ENCODE data around the gene SF3A2.

SF3A2 gene

DNA sequence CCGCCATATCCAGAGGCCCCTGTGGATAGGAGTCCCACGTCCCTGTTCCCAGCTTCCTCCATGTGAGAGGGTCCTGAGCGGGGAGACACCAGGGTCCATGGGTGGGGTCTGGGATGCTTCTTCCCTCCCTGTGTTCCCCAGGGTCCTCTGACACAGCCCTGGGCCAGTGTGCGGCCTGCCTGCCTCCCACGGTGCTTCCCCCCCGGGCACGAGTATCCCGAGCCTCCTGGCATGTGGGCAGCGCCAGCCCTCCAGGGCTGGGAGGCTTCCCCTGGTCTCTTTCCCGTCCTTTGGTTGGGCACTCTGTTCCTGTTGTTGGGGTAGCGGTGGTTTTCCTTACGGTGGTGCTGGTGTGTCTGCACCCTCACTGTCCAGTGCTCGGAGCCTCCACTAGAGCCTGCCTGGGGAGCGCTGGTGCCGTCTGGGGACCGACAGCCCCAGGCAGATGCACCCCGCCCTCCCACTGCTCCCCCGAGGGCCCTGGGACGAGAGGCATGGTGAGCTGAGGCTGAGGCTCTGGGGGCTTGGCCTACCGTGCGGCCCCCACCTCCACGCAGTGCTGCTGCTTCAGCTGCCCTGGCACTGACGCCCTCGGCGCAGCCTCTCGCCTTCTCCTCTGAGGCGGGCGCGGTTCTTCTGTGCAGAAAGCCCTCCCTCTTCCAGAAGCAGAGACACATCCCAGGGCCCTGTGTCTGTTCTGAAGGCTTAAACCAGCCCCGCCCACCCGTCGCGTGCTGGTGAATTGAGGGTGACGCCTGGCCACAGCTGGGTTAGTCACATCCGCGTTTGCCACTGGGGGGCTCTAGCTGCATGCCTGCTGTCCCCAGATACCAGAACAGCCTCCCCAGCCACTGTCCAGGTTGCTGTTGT lies 28.4 kb upstream of the SF3A2 start:
- no peak for DNase-seq (ENCODE audit: low spot score)

DNA sequence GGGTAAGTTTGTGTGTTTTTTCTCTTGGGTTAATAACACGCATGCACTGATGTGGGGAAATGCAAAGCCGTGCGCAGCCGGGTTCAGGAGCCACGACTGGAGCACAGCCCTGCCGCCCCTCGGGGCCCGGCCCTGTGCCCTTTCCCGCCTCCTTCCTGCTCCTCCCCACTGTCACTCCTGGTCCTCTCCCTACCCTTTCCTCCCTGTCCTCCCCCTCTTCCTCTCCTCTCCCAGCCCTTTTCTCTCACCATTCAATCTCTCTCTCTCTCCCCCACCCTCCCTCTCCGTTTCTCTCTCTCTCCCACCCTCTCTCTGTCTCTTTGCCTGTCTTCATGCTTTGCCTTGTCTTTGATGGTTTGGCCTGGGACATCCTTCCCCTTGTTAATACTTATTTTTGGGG lies 27.6 kb upstream of the SF3A2 start:
- DNase-seq (ENCODE audit: low spot score) = no peak

DNA sequence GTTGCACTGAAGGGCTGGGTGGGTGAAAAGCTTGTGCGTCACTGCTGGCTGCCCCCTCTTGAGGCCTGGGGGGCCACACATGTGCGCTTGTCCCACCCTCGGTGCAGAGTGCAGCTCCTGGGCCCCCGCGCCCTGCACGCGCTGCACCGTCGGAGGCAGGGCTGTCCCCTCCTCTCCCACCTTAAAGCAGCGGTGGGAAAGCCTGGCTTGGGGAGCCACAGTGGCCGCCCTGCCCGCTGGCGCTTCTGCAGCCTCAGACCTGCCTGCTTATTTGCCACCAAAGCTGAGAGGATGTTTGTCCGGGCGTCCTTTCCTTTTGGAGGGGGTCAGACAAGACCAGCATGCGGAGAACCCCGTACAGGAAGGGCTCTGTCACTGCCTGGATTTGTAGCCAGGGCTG lies 27.2 kb upstream of the SF3A2 start:
- no peak for DNase-seq (ENCODE audit: low spot score)

DNA sequence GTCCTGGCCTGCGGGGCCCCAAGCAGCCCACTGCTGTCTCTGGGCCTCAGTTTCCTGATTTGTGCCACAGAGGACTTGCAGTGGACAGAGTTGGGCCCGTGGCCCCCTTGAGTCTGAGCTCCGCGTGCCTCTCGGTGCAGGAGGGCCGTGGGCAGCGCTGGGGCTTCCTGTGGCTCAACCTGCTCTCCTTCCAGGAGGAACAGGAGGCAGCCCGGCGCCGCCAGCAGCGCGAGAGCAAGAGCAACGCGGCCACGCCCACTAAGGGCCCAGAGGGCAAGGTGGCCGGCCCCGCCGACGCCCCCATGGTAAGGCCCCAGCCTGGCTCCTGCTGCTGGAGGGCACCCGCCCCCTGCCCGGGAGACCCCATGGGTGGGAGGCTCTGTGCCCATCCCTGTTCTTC lies 26.4 kb upstream of the SF3A2 start:
- DNase-seq (ENCODE audit: low spot score) = no peak

DNA sequence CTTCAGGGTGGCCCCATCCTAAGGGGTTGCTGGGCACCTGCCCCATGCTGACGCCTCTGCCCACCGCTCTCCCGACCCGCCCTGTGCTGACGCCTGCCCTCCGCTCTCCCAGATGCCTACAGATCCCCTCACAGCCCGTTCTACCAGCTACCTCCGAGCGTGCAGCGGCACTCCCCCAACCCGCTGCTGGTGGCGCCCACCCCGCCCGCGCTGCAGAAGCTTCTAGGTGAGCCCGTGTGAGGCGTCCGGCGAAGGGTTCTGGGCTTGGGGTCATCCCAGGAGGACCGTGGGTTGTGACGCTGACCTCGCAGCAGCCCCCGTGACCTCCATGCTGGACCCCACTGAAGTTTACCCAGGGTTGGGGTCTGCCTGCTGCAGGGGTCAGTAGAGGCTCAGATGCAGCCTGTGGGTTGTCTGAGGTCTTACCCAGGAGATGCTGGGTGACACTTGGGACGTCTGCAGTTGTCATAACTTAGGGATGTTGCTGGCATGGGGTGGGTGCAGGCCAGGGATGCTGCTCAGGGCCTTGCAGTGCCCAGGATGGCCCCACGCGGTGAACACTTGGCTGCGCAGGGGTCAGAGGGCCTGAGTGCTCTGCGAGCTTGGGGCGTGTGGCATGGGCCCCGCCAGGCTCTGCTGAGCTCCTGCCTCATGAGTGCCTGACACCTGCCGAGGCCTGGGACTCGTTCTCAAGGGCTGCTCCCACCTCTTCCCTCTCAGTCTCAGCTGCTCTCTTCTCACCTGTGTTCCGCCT lies 25.5 kb upstream of the SF3A2 start:
- no peak for DNase-seq (ENCODE audit: low spot score)

DNA sequence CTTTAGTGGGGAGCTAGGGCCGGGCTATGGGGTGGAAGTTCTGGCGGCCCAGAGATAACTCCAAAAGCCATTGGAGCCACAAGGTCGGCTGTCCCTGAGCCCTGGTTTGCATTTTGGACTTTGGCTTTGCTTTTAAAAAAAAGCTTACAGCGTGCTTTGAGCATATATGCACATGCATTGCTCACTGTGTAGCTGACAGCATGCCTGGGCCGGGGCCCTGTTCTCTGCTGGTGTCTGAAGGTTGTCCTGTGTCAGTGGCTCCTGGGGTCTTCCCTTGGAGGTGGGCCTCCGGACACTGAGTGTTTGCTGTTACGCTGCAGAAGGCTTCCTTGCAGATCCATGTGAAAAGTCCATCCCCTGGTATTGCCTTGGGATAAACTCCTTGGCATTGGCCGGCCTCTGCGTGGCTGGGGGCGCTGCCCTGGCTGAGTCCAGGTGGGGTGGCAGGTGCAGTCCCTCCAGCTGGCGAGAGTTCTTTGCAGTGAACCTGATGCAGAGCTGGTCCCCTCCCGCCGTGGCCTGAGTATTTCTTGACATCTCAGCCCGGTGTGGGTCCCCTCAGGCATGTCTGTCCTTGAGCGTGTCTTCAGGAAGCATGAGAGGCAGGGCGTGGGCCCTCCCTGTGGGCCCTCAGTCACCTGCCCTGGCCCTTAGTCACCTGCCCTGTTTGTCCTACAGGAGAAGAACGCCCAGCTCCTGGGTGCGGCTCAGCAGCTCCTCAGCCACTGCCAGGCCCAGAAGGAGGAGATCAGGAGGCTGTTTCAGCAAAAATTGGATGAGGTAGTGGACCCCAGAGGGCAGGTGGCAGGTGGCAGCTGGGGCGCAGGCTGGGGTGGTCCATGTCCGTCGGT lies 23.5 kb upstream of the SF3A2 start:
- DNase-seq (ENCODE audit: low spot score) = no peak

DNA sequence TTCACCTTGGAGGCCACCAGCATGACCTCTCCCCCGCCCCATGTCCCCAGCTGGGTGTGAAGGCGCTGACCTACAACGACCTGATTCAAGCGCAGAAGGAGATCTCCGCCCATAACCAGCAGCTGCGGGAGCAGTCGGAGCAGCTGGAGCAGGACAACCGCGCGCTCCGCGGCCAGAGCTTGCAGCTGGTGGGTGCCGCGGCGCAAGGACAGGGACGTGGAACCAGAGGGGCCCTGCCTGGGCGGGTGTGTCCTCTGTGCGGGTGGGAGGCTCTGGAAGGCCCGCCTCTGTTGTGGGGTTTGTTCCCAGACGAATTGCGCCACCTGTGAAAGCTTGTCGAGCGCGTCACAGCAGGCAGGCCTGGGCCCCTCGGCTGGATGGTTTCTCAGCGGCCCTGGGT lies 22.8 kb upstream of the SF3A2 start:
- no peak for DNase-seq (ENCODE audit: low spot score)

DNA sequence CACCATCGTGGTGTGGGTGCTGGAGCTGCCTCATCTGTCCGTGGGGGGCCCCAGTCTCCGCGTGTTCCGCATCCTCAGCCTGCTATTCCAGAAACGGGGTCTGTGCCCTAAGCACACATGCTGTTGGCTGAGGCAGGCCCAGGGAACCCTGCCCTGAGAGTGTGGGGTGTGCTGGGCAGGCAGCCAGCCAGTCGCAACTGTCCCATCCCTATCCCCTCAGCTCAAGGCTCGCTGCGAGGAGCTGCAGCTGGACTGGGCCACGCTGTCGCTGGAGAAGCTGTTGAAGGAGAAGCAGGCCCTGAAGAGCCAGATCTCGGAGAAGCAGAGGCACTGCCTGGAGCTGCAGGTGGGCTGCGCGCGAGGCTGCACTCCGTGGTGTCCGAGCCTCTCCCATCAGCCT lies 22.4 kb upstream of the SF3A2 start:
- no peak for DNase-seq (ENCODE audit: low spot score)

DNA sequence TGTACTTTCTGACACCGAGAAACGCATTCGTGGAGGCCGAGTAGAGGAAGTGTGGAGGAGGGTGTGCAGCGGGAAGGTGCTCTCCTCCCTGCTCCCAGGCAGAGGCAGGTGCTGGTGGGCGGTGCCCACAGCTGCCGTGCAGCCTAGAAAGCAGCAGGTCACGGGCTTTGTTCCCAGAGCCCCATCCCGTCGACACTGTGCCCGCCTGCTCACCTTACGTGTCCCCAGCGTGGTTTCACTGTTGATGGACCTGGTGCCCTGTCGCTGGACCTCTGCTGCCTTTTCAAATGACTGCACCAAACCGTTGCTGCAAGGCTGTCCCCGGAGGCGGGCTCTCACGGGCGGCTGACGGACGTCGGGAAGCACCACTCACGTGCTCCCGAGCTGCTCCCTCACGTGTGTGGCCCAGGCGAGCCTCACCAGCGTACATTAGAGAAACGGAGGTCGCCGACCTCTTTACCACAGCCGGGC lies 21.3 kb upstream of the SF3A2 start:
- no peak for DNase-seq (ENCODE audit: low spot score)

DNA sequence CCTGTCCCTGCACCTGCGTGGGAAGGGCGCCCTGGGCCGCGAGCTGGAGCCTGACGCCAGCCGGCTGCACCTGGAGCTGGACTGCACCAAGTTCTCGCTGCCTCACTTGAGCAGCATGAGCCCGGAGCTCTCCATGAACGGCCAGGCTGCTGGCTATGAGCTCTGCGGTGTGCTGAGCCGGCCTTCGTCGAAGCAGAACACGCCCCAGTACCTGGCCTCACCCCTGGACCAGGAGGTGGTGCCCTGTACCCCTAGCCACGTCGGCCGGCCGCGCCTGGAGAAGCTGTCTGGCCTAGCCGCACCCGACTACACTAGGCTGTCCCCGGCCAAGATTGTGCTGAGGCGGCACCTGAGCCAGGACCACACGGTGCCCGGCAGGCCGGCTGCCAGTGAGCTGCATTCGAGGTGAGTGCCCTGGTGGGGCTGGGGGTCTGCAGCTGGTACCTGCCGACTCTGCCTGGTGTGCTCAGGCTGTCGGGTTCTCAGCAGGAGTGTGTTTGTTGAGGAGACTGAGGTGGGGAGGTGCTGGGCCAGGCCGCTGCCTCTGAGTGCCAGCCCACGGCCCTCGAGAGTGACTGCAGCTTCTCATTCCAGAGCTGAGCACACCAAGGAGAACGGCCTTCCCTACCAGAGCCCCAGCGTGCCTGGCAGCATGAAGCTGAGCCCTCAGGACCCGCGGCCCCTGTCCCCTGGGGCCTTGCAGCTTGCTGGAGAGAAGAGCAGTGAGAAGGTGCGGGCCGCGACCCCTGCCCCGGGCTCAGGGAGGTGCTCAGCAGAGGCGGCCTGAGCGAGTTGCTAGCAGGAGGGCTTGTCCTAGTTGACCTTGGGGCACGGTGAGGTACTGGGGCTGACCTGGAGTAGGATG lies 20.0 kb upstream of the SF3A2 start:
- DNase-seq (ENCODE audit: low spot score) = no peak

DNA sequence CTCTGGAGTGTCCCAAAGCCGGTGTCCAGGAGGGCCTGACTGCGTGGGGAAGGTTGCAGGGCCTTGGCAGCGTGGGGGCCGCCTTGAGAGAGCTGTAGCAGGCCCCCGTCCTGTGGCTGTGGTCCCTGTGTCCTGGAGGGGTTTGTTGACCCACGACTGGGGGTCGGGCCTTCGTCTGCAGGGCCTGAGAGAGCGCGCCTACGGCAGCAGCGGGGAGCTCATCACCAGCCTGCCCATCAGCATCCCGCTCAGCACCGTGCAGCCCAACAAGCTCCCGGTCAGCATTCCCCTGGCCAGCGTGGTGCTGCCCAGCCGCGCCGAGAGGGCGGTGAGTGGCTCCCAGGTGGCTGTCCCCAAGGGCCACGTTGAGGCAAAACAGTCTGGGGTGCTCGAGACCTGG lies 19.0 kb upstream of the SF3A2 start:
- no peak for DNase-seq (ENCODE audit: low spot score)

DNA sequence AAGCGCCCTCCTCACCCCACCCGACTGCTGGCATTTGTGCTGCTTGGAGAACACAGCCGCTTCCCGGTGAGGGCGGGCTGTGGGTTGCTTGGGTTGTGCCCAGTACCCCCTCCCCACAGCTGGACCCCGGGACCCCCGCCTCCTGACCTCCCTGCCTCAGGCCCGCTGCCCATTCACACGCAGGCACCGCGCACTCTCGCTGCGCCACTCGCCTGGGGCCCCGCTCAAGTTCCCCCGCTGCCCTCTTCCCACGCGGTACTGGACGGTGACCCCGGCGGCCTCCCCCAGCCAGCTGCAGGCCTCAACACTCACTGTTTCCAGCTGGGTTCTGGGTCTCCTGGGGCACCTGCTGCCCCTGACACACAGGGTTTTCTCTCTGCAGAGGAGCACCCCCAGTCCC lies 16.9 kb upstream of the SF3A2 start:
- DNase-seq (ENCODE audit: low spot score) = no peak

DNA sequence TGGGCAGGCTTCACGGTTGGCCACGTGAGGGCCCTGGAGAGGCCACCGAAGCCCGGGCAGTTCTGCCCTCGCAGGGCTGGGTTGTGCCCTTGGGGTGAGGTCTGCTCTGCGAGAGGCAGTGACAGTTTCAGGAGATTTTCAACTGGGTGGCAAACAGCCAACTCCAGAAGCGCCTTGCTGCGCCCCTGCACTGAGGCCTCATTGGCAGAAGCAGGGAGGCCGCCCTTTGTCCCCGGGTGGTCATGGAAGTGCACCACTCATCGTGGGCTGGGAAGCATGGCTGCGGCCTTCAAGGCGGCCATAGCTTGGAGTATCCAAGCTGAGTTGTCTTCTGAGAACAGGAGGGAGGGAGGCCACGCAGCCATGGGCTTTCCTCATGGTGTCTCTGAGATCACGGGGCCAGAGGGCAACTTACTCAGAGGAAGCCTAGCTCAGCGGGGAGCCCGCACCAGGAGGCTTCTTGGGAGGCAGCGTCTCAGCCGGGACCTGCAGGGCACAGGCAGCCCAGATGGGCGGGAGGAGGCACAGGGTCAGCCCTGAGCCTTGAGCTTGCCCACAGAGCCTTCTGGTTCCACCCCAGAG lies 15.3 kb upstream of the SF3A2 start:
- no peak for DNase-seq (ENCODE audit: low spot score)

DNA sequence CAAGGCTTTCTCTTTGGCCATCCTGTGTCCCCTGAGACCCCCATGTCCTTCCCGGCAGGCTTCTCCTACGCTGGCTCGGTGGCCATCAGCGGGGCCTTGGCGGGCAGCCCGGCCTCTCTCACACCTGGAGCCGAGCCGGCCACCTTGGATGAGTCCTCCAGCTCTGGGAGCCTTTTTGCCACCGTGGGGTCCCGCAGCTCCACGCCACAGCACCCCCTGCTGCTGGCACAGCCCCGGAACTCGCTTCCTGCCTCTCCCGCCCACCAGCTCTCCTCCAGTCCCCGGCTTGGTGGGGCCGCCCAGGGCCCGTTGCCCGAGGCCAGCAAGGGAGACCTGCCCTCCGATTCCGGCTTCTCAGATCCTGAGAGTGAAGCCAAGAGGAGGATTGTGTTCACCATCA lies 14.7 kb upstream of the SF3A2 start:
- no peak for DNase-seq (ENCODE audit: low spot score)

DNA sequence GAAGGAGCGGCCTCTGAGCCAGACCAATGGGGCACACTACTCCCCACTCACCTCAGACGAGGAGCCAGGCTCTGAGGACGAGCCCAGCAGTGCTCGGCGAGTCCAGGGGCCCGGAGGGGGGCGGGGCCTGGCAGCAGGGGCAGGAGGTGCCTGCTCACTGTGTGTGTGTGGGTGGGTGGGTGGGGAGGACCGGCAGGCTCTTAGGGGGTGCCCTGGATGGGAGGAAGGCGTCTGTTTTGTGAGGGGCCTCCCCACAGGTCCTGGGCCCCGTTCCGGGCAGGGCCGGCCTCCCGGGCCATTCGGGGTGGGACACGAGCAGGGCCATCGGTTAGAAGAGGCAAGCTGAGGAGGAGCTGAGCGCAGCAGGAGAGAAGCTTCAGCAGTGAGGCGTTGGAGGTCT lies 13.2 kb upstream of the SF3A2 start:
- DNase-seq (ENCODE audit: low spot score) = no peak

DNA sequence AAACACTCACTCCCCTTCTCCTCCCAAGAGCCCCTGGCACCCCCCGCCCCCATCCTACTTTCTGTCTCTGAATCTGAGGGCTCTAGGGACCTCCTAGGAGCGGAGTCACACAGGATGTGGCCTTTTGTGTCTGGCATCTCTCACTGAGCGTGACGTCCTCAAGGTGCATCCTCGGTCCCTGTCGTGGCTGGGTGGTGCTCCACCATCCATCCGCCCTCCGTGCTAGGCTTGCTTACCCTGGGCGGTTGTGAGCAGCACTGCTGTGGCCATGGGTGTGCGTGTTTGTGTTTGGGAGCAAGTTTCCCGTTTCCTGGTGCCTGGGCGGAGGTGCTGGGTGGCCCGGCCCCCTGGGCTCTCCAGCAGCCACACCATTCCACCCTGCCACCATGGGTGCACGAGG lies 12.7 kb upstream of the SF3A2 start:
- DNase-seq (ENCODE audit: low spot score) = no peak

DNA sequence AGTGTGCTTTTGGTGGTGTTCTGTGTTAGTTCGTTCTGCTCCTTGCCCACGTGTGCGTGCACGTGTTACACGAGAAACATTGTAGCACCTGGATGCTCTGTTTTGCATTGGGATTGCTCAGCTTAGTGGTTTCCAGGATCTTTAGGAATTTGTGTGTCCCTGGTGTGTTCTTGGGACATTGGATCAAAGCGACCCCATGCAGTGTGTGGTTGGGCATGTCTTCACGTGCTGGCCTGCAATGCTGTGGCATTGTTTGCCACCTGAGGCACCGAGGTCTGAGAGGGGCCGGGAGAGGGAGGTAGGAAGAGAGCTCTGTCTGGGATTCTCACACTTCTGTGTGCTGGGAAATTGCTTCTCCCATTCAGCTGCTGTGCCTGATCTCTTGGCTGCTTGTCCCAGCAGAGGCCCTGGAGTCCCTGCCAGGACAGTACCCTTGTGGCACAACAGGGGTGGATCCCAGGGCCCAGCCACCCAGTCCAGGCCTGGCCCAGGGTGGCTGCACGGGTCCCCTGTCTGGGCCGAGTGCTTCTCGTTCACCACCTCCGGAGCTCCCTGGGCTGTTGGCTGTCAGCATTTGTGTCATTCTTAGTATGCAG lies 11.8 kb upstream of the SF3A2 start:
- no peak for DNase-seq (ENCODE audit: low spot score)

DNA sequence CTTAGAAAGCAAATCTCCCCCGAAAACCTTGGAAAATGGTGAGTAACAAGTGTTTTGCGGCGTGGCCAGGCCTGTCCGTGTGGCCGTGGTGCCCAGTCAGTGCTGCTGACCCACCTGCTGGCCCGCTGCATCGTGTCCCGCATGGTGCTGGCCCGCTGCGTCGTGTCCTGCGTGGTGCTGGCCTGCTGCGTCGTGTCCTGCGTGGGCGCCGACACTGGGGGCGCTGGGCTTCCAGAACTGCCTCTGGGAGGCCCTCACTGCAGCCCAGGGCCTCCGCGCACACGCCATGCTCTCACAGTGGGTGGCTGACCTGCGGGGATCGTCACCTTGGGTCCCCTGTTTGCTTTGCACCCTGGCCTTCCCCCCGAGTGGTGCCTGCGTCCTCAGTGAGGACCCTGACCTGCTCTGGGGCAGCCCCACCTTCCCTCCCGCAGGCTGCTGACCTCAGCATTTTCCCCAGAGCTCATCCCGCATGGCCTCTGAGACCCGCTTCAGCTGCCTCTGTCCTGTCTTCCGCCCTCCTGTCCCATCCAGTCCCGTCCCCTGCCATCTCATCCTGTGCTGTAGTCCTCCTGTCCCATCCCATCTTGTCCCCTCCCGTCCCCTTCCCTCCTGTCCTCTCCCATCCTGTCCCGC lies 11.1 kb upstream of the SF3A2 start:
- no peak for DNase-seq (ENCODE audit: low spot score)

DNA sequence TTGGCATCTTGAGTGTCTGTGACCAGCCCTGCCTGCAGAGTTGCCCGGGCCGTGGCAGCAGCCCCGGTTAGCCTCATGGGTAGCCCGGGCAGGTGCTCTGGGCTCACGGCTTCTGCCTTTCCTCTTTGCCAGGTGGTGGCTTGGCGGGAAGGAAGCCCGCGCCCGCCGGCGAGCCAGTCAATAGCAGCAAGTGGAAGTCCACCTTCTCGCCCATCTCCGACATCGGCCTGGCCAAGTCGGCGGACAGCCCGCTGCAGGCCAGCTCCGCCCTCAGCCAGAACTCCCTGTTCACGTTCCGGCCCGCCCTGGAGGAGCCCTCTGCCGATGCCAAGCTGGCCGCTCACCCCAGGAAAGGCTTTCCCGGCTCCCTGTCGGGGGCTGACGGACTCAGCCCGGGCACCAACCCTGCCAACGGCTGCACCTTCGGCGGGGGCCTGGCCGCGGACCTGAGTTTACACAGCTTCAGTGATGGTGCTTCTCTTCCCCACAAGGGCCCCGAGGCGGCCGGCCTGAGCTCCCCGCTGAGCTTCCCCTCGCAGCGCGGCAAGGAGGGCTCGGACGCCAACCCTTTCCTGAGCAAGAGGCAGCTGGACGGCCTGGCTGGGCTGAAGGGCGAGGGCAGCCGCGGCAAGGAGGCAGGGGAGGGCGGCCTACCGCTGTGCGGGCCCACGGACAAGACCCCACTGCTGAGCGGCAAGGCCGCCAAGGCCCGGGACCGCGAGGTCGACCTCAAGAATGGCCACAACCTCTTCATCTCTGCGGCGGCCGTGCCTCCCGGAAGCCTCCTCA lies 10.4 kb upstream of the SF3A2 start:
- DNase-seq (ENCODE audit: low spot score) = no peak

All from pons (tissue), 1 donor.